HepG2 (cell line): ENCODE measurements around the gene WNT7B.

Source experiments
- FOXA1 ChIP-seq, 2 experiments: fragments of 450-650 bp in 1 of 2; sonication (generic) in 1 of 2; formaldehyde crosslinking in 1 of 2; IDR thresholded peaks; 2 replicates each; pipeline versions ENCODE4 v1.4.0 to v1.6.1; 2016 to 2020; ENCODE audit warnings: missing genetic modification reagents in 1 of 2
- FOXK1 ChIP-seq: sonication (generic); formaldehyde crosslinking; IDR thresholded peaks from 2 replicates; pipeline ENCODE4 v1.4.0; 2020; ENCODE audit warnings: low read depth, missing genetic modification reagents, borderline replicate concordance
- JUND ChIP-seq: sonication (generic); formaldehyde crosslinking; IDR thresholded peaks from 2 replicates; pipeline ENCODE4 v1.8.0; 2022; ENCODE audit warnings: mild to moderate bottlenecking, missing genetic modification reagents
- PHF5A ChIP-seq: IDR thresholded peaks from one replicate; pipeline ENCODE4 v1.6.1; 2018; ENCODE audit warnings: low read depth, missing genetic modification reagents; ENCODE audit not compliant: unreplicated experiment
- SKIL ChIP-seq: sonication (generic); formaldehyde crosslinking; IDR thresholded peaks from 2 replicates; pipeline ENCODE4 v1.8.0; 2022; ENCODE audit warnings: missing genetic modification reagents, mild to moderate bottlenecking, moderate library complexity, borderline replicate concordance
- SP2 ChIP-seq: sonication (generic); formaldehyde crosslinking; IDR thresholded peaks from 2 replicates; pipeline ENCODE4 v1.5.1; 2020; ENCODE audit warnings: mild to moderate bottlenecking, missing genetic modification reagents
- TCF12 ChIP-seq, 2 experiments: fragments of 450-650 bp in 1 of 2; sonication (generic) in 1 of 2; formaldehyde crosslinking in 1 of 2; IDR thresholded peaks; 2 replicates each; pipeline versions ENCODE4 v1.6.1 to v1.8.0; 2017 to 2022; ENCODE audit warnings: antibody characterized with exemption in 1 of 2, mild to moderate bottlenecking in 1 of 2, missing genetic modification reagents in 1 of 2, moderate library complexity in 1 of 2
- ZBTB34 ChIP-seq: sonication (generic); formaldehyde crosslinking; IDR thresholded peaks from 2 replicates; pipeline ENCODE4 v1.8.0; 2022; ENCODE audit warnings: mild to moderate bottlenecking, missing genetic modification reagents
- ZNF225 ChIP-seq: sonication (generic); formaldehyde crosslinking; IDR thresholded peaks from 2 replicates; pipeline ENCODE4 v1.4.0; 2020; ENCODE audit warnings: mild to moderate bottlenecking, missing genetic modification reagents
- ZNF816 ChIP-seq: sonication (generic); formaldehyde crosslinking; IDR thresholded peaks from 2 replicates; pipeline ENCODE4 v1.8.0; 2022; ENCODE audit warnings: missing genetic modification reagents, mild to moderate bottlenecking, borderline replicate concordance

DNA sequence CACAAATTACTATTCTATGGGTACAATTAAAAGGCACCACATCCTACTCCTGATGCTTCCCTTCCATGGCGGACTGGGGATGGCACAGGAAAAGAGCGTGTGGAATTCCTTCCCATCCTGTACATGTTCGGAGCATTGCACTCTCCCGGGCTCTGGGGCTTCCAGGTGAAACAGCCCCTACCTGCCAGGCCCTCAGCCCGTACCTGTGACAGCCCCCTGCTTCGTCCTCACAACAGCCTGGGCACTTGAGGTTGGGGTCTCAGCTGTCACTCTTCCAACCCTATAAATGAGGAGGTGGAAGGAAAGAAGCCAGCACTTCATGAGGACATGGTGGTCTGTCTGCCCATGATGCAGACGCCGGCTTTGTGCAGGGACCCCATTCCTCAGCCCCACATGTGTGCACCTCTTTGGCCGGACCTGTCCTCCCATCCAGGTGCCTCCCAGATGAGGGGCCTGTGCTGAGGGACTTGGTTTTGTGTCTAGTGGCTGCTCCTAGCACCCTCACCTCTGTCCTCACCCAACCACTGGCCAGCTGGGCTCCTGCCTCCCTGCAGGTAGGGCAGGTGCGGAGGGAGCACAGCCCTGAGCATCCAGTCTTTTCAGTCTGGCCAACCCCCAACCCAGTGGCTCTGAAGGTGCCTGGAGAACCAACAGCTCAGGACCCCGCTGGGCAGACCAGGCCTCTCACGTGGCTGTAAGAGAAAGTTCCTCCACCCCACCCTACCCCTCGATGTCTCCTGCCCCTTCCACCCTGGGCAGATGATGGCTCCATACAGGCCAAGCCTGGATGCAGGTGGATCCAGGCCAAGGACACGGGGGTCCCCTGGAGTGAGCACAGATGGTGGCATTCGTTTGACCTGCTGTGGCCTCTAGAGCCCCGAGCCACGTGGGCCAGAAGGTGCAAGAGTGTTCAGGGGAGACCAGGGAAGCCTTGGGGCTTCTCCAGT is 23.4 kb upstream of the WNT7B start:
- TF ChIP-seq PHF5A (CRISPR knock-in tag) (no peak), SP2 (CRISPR knock-in tag) (no peak), ZNF816 (CRISPR knock-in tag) (no peak), ZNF225 (no peak), TCF12 (IDR thresholded peaks at IDR 0.05) (no peak), TCF12 (CRISPR knock-in tag; IDR thresholded peaks at IDR 0.05) (no peak), ZBTB34 (CRISPR knock-in tag) (no peak), FOXK1 (no peak), JUND (CRISPR knock-in tag) (no peak), FOXA1 (IDR thresholded peaks at IDR 0.05) (no peak), FOXA1 (CRISPR knock-in tag; IDR thresholded peaks at IDR 0.05) (no peak), SKIL (CRISPR knock-in tag) (no peak)
